OCI-LY1 (cell line): Measurements from ENCODE around the gene FADD.

Experiments
- H2AFZ ChIP-seq: fragments of 200-600 bp; sonication (generic), shearing (Covaris generic); 2 replicates; pipeline ENCODE4 v1.6.0; 2014; ENCODE audit warnings: antibody characterized with exemption, mild to moderate bottlenecking, low read length
- H3F3A ChIP-seq: fragments of 200-600 bp; sonication (generic), shearing (Covaris generic); 2 replicates; pipeline ENCODE4 v1.6.0; 2014; ENCODE audit warnings: mild to moderate bottlenecking, antibody characterized with exemption, low read length, moderate library complexity; ENCODE audit not compliant: insufficient read depth
- H3K27ac ChIP-seq: fragments of 200-600 bp; sonication (generic); 2 replicates; pipeline ENCODE4 v1.5.1; 2014; ENCODE audit warnings: low read length, mixed run types, mild to moderate bottlenecking, low read depth; ENCODE audit not compliant: poor library complexity, severe bottlenecking
- H3K27me3 ChIP-seq: fragments of 200-600 bp; sonication (generic); 2 replicates; pipeline ENCODE4 v1.6.0; 2014; ENCODE audit warnings: antibody characterized with exemption, mild to moderate bottlenecking, low read length, moderate library complexity; ENCODE audit not compliant: insufficient read depth
- H3K36me3 ChIP-seq: fragments of 200-600 bp; sonication (generic); 2 replicates; pipeline ENCODE4 v1.6.1; 2014; ENCODE audit warnings: mild to moderate bottlenecking, antibody characterized with exemption, low read length, moderate library complexity, mixed read lengths; ENCODE audit not compliant: insufficient read depth
- H3K4me1 ChIP-seq: fragments of 200-600 bp; sonication (generic); 2 replicates; pipeline ENCODE4 v1.5.1; 2014; ENCODE audit warnings: mild to moderate bottlenecking, low read length, moderate library complexity; ENCODE audit not compliant: insufficient read depth, severe bottlenecking
- H3K4me2 ChIP-seq: fragments of 200-600 bp; sonication (generic), shearing (Covaris generic); 2 replicates; pipeline ENCODE4 v1.6.1; 2014; ENCODE audit warnings: low read length
- H3K4me3 ChIP-seq: fragments of 200-600 bp; sonication (generic); 2 replicates; pipeline ENCODE4 v1.5.1; 2014; ENCODE audit warnings: low read length, low read depth, mild to moderate bottlenecking, mixed read lengths; ENCODE audit not compliant: poor library complexity, severe bottlenecking
- H3K79me2 ChIP-seq: fragments of 200-600 bp; shearing (Covaris generic); 2 replicates; pipeline ENCODE4 v1.6.1; 2016; ENCODE audit warnings: mixed run types, low read length, mixed read lengths; ENCODE audit not compliant: insufficient read depth
- H3K9ac ChIP-seq: fragments of 200-600 bp; sonication (generic), shearing (Covaris generic); 2 replicates; pipeline ENCODE4 v1.6.1; 2014; ENCODE audit warnings: mild to moderate bottlenecking, low read length, mixed read lengths
- H3K9me2 ChIP-seq: fragments of 200-600 bp; sonication (generic), shearing (Covaris generic); 2 replicates; pipeline ENCODE4 v1.6.1; 2014; ENCODE audit warnings: low read depth, mild to moderate bottlenecking, low read length, mixed read lengths
- H3K9me3 ChIP-seq: fragments of 200-600 bp; shearing (Covaris generic); 2 replicates; pipeline ENCODE4 v1.6.1; 2014; ENCODE audit warnings: low read length, mixed read lengths
- H4K20me1 ChIP-seq: fragments of 200-600 bp; sonication (generic), shearing (Covaris generic); 2 replicates; pipeline ENCODE4 v1.6.0; 2016; ENCODE audit warnings: mild to moderate bottlenecking, low read length; ENCODE audit not compliant: insufficient read depth
- CTCF ChIP-seq: fragments of 200-600 bp; sonication (generic), shearing (Covaris generic); IDR thresholded peaks from 2 replicates; pipeline ENCODE4 v1.5.1; 2017; ENCODE audit warnings: mild to moderate bottlenecking, antibody characterized with exemption, low read length, moderate library complexity, mixed read lengths
- EZH2 ChIP-seq: fragments of 200-600 bp; sonication (generic), shearing (Covaris generic); IDR thresholded peaks from 2 replicates; pipeline ENCODE4 v1.8.0; 2017; ENCODE audit warnings: borderline replicate concordance, mixed run types, mild to moderate bottlenecking, antibody characterized with exemption, low read length, moderate library complexity, mixed read lengths

The FADD gene

GRCh38 chr11:70230151-70230839, 27.2 kb downstream of the FADD start:
- Histone ChIP-seq H2AFZ (no peak overlapping the region), H3K4me2 (no peak overlapping the region), H3K4me3 (no peak overlapping the region), H3K4me1 (no peaks in the 10 kb centered on the region), H4K20me1 (no peaks in the 10 kb centered on the region), H3F3A (no peaks in the 10 kb centered on the region), H3K36me3 (no peaks in the 10 kb centered on the region), H3K27ac (no peak overlapping the region), H3K9me2 (no peaks in the 10 kb centered on the region), H3K9me3 (no peaks in the 10 kb centered on the region), H3K79me2 (no peaks in the 10 kb centered on the region), H3K27me3 (peaks cover 17% of the 10 kb centered on the region), H3K9ac (no peak overlapping the region)
- TF ChIP-seq CTCF (no peak), EZH2 (no peak)

- Histone ChIP-seq H3K9me3 (no peaks in the 10 kb centered on the region), H2AFZ (no peak overlapping the region), H3K4me2 (no peak overlapping the region), H3K79me2 (no peaks in the 10 kb centered on the region), H3K9me2 (no peaks in the 10 kb centered on the region), H3K36me3 (no peaks in the 10 kb centered on the region), H3K27me3 (peaks cover 13% of the 10 kb centered on the region), H3K4me1 (no peaks in the 10 kb centered on the region), H3F3A (no peaks in the 10 kb centered on the region), H3K4me3 (no peak overlapping the region), H3K27ac (no peak overlapping the region), H4K20me1 (no peaks in the 10 kb centered on the region), H3K9ac (no peak overlapping the region)
- TF ChIP-seq EZH2 (no peak), CTCF (no peak)
Observed at GRCh38 chr11:70230840-70231710, 28.0 kb downstream of the FADD start.

- Histone ChIP-seq H3K4me3 (no peak overlapping the region), H3K9ac (no peak overlapping the region), H3F3A (no peaks in the 10 kb centered on the region), H2AFZ (no peak overlapping the region), H3K9me3 (no peaks in the 10 kb centered on the region), H3K79me2 (no peaks in the 10 kb centered on the region), H3K27ac (no peak overlapping the region), H3K4me2 (no peak overlapping the region), H3K9me2 (no peaks in the 10 kb centered on the region), H3K36me3 (no peaks in the 10 kb centered on the region), H4K20me1 (no peaks in the 10 kb centered on the region), H3K4me1 (no peaks in the 10 kb centered on the region), H3K27me3 (peaks cover 10% of the 10 kb centered on the region)
- no peak for TF ChIP-seq EZH2
Observed at GRCh38 chr11:70233034-70233433, 29.9 kb downstream of the FADD start.
